Fibroblast of pulmonary artery (primary cell): ENCODE measurements around the gene DOCK9.

Source experiments
- DNase-seq: peaks from one replicate; pipeline ENCODE4 v3.0.0-alpha.2; 2010; ENCODE audit warnings: low read depth
- H3K4me3 ChIP-seq: replicated peaks from 2 replicates; pipeline ENCODE4 v1.5.1; 2011; ENCODE audit warnings: low read depth, mild to moderate bottlenecking, control low read depth, low read length, moderate library complexity
- TF ChIP-seq, protein P1 (sequence below): IDR thresholded peaks from 2 replicates; pipeline ENCODE4 v1.5.1; 2011; ENCODE audit warnings: mild to moderate bottlenecking, control low read depth, low read length, inconsistent platforms; ENCODE audit errors: missing control alignments

Gene DOCK9

DNA sequence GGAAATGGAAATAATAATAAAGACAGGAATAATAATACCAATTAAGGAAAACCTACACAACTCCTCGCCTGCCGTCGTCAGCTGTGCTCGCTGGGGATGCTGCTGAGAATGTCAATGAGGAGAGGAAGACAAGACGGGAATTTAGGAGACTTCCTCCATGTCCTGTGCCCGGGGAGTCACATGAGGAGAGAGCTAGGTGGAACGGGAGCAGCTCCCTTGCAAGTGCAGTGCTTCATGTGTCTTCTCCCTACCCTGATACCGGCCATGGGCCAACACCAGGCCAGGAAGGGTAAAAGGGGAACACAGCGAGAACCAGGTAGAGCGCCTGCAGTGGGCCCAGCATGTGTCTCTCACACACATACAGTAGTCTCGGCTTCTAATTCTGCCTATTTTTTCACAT, 11.8 kb downstream of the DOCK9 start:
- no peak overlapping the region for H3K4me3 ChIP-seq
- no peak for DNase-seq
- TF ChIP-seq, protein P1, sequence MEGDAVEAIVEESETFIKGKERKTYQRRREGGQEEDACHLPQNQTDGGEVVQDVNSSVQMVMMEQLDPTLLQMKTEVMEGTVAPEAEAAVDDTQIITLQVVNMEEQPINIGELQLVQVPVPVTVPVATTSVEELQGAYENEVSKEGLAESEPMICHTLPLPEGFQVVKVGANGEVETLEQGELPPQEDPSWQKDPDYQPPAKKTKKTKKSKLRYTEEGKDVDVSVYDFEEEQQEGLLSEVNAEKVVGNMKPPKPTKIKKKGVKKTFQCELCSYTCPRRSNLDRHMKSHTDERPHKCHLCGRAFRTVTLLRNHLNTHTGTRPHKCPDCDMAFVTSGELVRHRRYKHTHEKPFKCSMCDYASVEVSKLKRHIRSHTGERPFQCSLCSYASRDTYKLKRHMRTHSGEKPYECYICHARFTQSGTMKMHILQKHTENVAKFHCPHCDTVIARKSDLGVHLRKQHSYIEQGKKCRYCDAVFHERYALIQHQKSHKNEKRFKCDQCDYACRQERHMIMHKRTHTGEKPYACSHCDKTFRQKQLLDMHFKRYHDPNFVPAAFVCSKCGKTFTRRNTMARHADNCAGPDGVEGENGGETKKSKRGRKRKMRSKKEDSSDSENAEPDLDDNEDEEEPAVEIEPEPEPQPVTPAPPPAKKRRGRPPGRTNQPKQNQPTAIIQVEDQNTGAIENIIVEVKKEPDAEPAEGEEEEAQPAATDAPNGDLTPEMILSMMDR: no peak

DNA sequence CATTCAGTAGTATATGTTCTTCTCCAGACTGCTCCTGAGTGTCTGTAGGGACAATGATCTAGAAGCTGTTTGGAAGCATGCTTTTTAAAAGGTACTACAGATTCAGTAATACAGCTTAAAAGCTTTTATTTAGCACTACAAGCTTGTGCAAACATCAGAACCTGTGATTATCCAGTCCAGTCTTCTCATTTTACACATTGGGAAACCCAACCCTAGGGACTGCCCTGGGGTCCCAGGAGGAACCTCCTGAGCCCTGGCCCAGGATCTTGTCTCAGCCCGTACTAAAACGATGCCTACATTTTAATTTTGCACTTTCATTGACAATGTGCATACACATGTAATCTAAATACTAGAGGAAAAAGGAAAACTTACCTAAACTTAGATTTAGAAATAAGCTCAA, 12.5 kb downstream of the DOCK9 start:
- no peak overlapping the region for H3K4me3 ChIP-seq
- no peak for DNase-seq
- TF ChIP-seq, protein P1: no peak

DNA sequence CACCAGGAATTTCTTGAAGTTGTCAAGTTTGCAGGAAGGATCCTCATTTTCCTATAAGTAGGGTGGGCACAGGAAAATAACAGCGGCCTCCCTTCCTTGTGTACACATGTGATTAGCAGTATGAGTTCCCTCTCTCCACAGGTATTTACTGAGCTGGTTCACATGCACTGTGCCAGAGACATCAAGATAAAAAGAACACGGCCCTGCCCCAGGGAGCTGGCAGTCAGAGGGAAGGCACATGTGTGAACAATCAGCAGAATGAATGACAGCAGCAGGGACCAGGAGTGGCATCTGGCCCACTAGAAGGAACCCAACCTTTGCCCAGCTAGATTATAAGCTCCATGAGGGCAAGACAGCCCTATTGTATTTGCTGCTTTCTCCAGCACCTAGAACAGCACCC, 13.9 kb downstream of the DOCK9 start:
- TF ChIP-seq, protein P1: no peak
- H3K4me3 ChIP-seq: no peak overlapping the region
- no peak for DNase-seq

DNA sequence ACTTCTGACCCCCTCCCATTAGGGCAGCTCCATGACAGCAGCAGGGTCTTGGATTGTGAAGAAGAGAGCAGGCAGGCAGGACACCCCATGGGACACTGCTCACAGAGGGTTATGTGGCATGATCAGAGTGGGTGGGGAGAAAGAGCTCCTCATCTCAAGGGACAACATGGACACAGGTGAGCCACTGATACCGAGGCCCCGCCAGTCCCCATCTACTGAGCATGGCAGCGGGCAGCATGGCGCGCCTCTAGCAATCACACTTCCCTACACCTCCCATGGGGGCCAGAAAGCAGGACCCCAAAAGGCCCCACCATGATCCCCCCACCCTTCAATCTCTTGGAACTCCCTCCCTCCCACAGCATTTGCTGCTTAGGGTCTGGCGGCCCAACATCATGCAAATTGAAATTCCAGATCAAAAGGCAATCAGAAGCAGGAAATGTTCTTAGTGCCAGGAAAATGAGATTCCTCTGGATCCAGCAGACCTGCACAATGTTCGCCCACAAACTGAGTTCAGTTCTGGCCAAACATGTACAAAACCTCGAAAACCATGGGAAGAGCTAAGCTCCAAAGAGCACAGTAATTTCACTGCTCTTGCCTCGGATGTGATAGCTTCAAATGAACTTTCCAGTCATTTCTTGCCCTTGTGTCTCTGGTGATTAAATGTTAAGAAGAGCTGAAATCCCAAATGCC, 14.8 kb downstream of the DOCK9 start:
- DNase-seq: no peak
- TF ChIP-seq, protein P1: no peak

DNA sequence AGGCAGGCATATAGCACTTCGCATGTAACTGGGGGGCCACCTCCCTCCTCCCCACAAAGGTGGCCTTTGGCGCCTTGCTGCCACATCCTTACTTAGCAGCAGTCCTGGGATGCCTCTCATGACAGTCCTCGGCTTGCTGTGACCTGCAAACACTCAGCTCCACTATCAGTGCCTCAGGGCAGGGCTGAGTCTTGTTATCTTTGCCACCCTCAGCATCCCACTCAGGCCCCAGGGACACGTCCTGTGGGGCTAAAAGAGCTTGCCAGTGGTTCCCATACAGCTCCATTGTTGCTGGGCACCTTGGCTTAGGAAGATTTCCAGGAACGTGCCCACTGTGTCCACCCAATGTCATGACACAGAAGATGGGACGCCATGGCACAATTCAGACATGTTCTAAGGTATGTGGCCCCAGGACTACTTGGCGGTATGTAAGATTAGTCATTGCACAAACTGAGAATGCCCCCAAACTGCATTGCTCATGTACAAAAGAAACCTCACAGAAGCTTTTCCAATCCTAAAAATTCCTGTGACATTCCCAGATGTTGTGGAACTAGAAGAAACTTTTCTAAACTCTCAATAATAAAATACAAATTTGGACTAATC, 16.3 kb downstream of the DOCK9 start:
- TF ChIP-seq, protein P1: no peak
- no peak overlapping the region for H3K4me3 ChIP-seq
- no peak for DNase-seq

More for the DNA sequence above, 14.8 kb downstream of the DOCK9 start:
- H3K4me3 ChIP-seq: no peak overlapping the region

DNA sequence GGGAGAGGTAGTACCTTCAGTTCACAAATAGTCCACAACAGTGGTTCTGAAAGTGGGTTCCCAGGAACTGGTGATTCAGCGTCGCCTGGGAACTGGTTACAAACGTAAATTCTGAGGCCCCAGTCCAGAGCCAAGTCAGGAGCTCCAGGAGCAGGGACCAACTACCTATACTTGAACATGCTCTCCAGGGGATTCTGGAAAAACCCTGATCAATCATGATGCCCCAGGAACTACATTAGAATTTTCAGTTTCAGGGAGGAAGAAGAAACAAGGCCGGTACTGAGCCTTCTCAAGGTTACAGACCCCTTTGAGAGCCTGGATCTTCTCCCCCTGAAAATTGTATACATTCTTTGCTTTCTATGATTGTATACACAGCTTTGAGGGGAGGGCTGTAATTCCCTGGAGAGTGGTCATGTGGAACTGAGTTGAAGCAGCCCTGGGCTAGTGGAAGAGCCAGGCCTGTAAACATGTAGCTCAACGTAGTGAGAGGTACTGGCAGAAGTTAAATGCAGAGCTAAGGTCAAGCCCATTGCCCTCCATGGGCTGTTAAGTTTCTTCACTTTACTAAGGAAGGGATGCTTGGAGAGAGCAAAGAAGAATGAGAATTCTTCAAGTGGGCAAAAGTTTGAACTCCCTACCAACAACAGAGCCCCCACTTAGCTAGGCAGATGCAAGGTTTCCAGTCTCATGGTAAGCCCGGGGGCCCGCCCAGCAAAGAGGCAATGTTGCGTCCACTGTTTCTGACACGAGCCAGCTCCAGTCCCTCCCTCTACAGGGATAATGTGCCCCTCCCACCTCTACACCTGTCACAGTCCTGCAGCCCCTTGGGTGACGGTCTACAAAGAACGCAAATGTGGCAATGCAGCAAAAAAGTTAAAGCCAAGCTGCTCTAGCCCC, 17.0 kb downstream of the DOCK9 start:
- TF ChIP-seq, protein P1: no peak

More for the DNA sequence above, 17.0 kb downstream of the DOCK9 start:
- no peak for DNase-seq
- no peak overlapping the region for H3K4me3 ChIP-seq
